ENCODE results near the gene ZNF350. TPM values are rescaled to one million over a fixed set of nuclear protein-coding genes. Genes with fewer than 3 reads are reported as not detected.

The ZNF350 gene
- total and polyA plus RNA-seq, 2 of the 13 experiments (the other 11 are each of a cell fraction or from before 2014, with no cell fraction given): 3.7 to 6.9 TPM

- TF ChIP-seq GATAD1 (CRISPR knock-in tag; IDR thresholded peaks at IDR 0.05): peak; percentile 83
- TF ChIP-seq HOMEZ (CRISPR knock-in tag; IDR thresholded peaks at IDR 0.05; ENCODE audit: low read depth): no peak; the same call in 1 of the 2 replicates
- TF ChIP-seq ZNF10 (CRISPR knock-in tag; IDR thresholded peaks at IDR 0.05; ENCODE audit: borderline replicate concordance, low read depth): no peak
- no peak for TF ChIP-seq CCDC6 (CRISPR knock-in tag; IDR thresholded peaks at IDR 0.05)
- TF ChIP-seq KDM5A (IDR thresholded peaks at IDR 0.05; ENCODE audit: borderline replicate concordance, low read length): peak; percentile 90
- no peak for TF ChIP-seq SATB2 (CRISPR knock-in tag; IDR thresholded peaks at IDR 0.05)
- TF ChIP-seq MAFK (conservative IDR thresholded peaks at IDR 0.05 in 1 of 2, IDR thresholded peaks at IDR 0.05 in 1 of 2; ENCODE audit: low read length in 2 of 2): no peak
- TF ChIP-seq ZSCAN29 (CRISPR knock-in tag; conservative IDR thresholded peaks at IDR 0.05): no peak; the same call in 1 of the 2 replicates
- TF ChIP-seq CREBL2 (CRISPR knock-in tag; IDR thresholded peaks at IDR 0.05; ENCODE audit: borderline replicate concordance): no peak
- TF ChIP-seq ZNF121 (CRISPR knock-in tag; IDR thresholded peaks at IDR 0.05): no peak
- peak; percentile 28; the same call in 1 of the 2 replicates for TF ChIP-seq MIXL1 (CRISPR knock-in tag; IDR thresholded peaks at IDR 0.05)
- TF ChIP-seq ZNF503 (CRISPR knock-in tag; IDR thresholded peaks at IDR 0.05): 0 out of 2 replicates have a peak, but pooled peaks have one; percentile 25
- no peak for TF ChIP-seq ZNF256 (CRISPR knock-in tag; conservative IDR thresholded peaks at IDR 0.05)
- peak; percentile 16; the same call in 1 of the 2 replicates for TF ChIP-seq ZNF792 (CRISPR knock-in tag; IDR thresholded peaks at IDR 0.05)
- no peak for TF ChIP-seq ZNF879 (CRISPR knock-in tag; IDR thresholded peaks at IDR 0.05)
- 0 out of 2 replicates have a peak, but pooled peaks have one; percentile 16 for TF ChIP-seq ZNF772 (CRISPR knock-in tag; IDR thresholded peaks at IDR 0.05)
- no peak; the same call in 1 of the 2 replicates for TF ChIP-seq ZNF652 (CRISPR knock-in tag; IDR thresholded peaks at IDR 0.05; ENCODE audit: borderline replicate concordance, low read depth)
- no peak for TF ChIP-seq TBL1XR1 (IDR thresholded peaks at IDR 0.05; ENCODE audit: borderline replicate concordance, low read length, partially characterized antibody)
- TF ChIP-seq ZNF225 (CRISPR knock-in tag; IDR thresholded peaks at IDR 0.05): 0 out of 2 replicates have a peak, but pooled peaks have one; percentile 49
- no peak for TF ChIP-seq REXO4 (CRISPR knock-in tag; IDR thresholded peaks at IDR 0.05; ENCODE audit: borderline replicate concordance)
- TF ChIP-seq ZNF570 (CRISPR knock-in tag; IDR thresholded peaks at IDR 0.05; ENCODE audit: borderline replicate concordance): no peak
- no peak for TF ChIP-seq ZNF18 (CRISPR knock-in tag; IDR thresholded peaks at IDR 0.05; ENCODE audit: insufficient replicate concordance)
- no peak for TF ChIP-seq MAFG (CRISPR knock-in tag; IDR thresholded peaks at IDR 0.05)
- TF ChIP-seq SCMH1 (CRISPR knock-in tag; IDR thresholded peaks at IDR 0.05; ENCODE audit: borderline replicate concordance): no peak
- TF ChIP-seq ZNF619 (CRISPR knock-in tag; IDR thresholded peaks at IDR 0.05): no peak
These were observed 59.6 kb downstream of the ZNF350 start, which contains the start of gene ZNF613 (continued) for GRCh38 chr19:51926784-51927741.

All from HepG2 (cell line).